GM19455 (cell line): Measurements from ENCODE around the gene DCTN1.

Source experiments
- ATAC-seq: cut with Tn5 transposase; IDR thresholded peaks from one replicate; pipeline ENCODE4 v1.9.1; 2021; ENCODE audit not compliant: unreplicated experiment

Gene DCTN1

GRCh38 chr2:74327627-74328026 lies 52.5 kb downstream of the DCTN1 start:
- ATAC-seq, result no peak

GRCh38 chr2:74327199-74327598 lies 52.9 kb downstream of the DCTN1 start:
- ATAC-seq, result no peak

GRCh38 chr2:74325815-74326214 lies 54.3 kb downstream of the DCTN1 start:
- no peak for ATAC-seq

DNA sequence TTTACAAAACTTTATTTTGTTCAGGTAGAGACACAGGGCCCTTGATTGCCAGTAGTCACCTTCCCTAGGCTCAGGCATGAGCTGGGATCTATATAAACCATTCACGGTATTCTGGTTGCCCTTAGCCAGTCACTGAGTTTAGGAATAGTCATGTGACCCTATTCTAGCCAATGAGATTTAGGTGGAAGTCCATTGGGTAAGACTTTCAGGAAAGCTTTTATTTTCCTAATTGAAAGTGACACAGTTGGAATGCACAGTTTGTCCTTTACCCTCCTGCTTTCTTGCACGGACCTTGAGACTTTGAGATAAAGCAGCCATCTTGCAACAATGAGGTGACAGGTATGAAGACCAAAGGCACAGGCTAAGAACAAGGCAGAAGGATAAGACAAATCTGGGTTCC lies 58.4 kb downstream of the DCTN1 start:
- ATAC-seq, result no peak

- no peak for ATAC-seq
Measured at GRCh38 chr2:74317701-74318100, 62.4 kb downstream of the DCTN1 start.

- no peak for ATAC-seq
Measured at GRCh38 chr2:74316627-74317295, 63.4 kb downstream of the DCTN1 start.

- no peak for ATAC-seq
Measured at GRCh38 chr2:74314107-74314506, 66.0 kb downstream of the DCTN1 start.

- no peak for ATAC-seq
Measured at GRCh38 chr2:74313497-74313896, 66.6 kb downstream of the DCTN1 start.

DNA sequence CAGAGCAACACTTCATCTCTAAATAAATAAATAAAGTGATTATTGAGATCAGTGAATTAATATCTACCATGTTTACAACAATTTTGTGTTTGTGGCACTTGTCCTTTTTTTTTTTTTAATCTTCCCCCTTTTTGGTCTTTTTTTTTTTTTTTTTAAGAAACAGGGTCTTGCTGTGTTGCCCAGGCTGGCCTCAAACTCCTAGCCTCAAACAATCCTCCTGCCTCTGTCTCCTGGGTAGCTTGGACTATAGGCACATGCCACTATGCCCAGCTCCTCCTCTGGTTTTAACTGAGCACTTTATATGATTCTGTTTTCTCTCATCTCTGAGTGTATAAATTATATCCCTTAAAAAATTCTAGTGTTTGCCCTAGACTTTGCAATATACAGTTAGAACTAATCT lies 67.2 kb downstream of the DCTN1 start:
- no peak for ATAC-seq
